Naive thymus-derived CD4-positive, alpha-beta T cell (primary cell): Measurements from ENCODE around the gene CACNG4. TPM values are rescaled to one million over a fixed set of nuclear protein-coding genes. Genes with fewer than 3 reads are reported as not detected.

Experiments
- ATAC-seq: fragments of 150-1000 bp; cut with Tn5 transposase; 2 replicates; pipeline ENCODE4 v1.10.0; 2021; ENCODE audit warnings: mild to moderate bottlenecking, moderate library complexity
- CTCF ChIA-PET: fragments of 350-600 bp; sonication (Branson Sonifier 250); formaldehyde crosslinking; loops from one replicate; lab custom pipeline; 2021; ENCODE audit warnings: antibody characterized with exemption; lab: Charles Lee
- POLR2A ChIA-PET: fragments of 350-600 bp; sonication (Branson Sonifier 250); formaldehyde crosslinking; loops from one replicate; lab custom pipeline; 2021; ENCODE audit warnings: antibody characterized with exemption, inconsistent platforms; lab: Charles Lee
- DNase-seq, 9 donors: peaks; one replicate each; pipeline versions ENCODE4 v3.0.0 to v3.0.0-alpha.2; 2020 to 2022; ENCODE audit warnings: mixed read lengths in 1 of 9
- H3K27ac ChIP-seq: one replicate; pipeline ENCODE4 v1.7.0; 2013; ENCODE audit warnings: mild to moderate bottlenecking, low read depth, low read length, moderate library complexity
- H3K27me3 ChIP-seq, 2 donors: one replicate each; pipeline ENCODE4 v1.7.0; 2013; ENCODE audit warnings: low read length in 2 of 2, mild to moderate bottlenecking in 2 of 2, moderate library complexity in 2 of 2; ENCODE audit not compliant: control insufficient read depth in 2 of 2, insufficient read depth in 2 of 2
- H3K36me3 ChIP-seq, 3 experiments: 1 replicate in 2 of 3; 2 replicates in 1 of 3; pipeline ENCODE4 v1.7.0; 2013; ENCODE audit warnings: low read length in 3 of 3, mild to moderate bottlenecking in 3 of 3, moderate library complexity in 1 of 3; ENCODE audit not compliant: insufficient read depth in 3 of 3, control insufficient read depth in 2 of 3
- H3K4me1 ChIP-seq, 2 donors: one replicate each; pipeline ENCODE4 v1.7.0; 2013; ENCODE audit warnings: low read length in 2 of 2, mild to moderate bottlenecking in 2 of 2, moderate library complexity in 1 of 2; ENCODE audit not compliant: control insufficient read depth in 2 of 2, insufficient read depth in 2 of 2
- H3K4me3 ChIP-seq: 2 replicates; pipeline ENCODE4 v1.7.0; 2013; ENCODE audit warnings: mild to moderate bottlenecking, low read length
- H3K9me3 ChIP-seq, 3 experiments: 1 replicate in 2 of 3; 2 replicates in 1 of 3; pipeline ENCODE4 v1.7.0; 2013; ENCODE audit warnings: low read length in 3 of 3; ENCODE audit not compliant: control insufficient read depth in 2 of 3
- H3K27ac Mint-ChIP-seq, 9 donors: one replicate each; pipeline ENCODE4 v1.8.0; 2020 to 2022; ENCODE audit warnings: mixed read lengths in 9 of 9, mild to moderate bottlenecking in 8 of 9, moderate library complexity in 5 of 9, inconsistent platforms in 2 of 9
- H3K27me3 Mint-ChIP-seq, 5 donors: one replicate each; pipeline ENCODE4 v1.8.0; 2021 to 2022; ENCODE audit warnings: mixed read lengths in 5 of 5, mild to moderate bottlenecking in 1 of 5
- H3K36me3 Mint-ChIP-seq, 5 donors: one replicate each; pipeline ENCODE4 v1.8.0; 2020 to 2022; ENCODE audit warnings: mixed read lengths in 5 of 5, mild to moderate bottlenecking in 3 of 5, inconsistent platforms in 1 of 5
- H3K4me1 Mint-ChIP-seq, 7 donors: one replicate each; pipeline ENCODE4 v1.8.0; 2020 to 2022; ENCODE audit warnings: mixed read lengths in 7 of 7, mild to moderate bottlenecking in 3 of 7, inconsistent platforms in 1 of 7
- H3K4me3 Mint-ChIP-seq, 10 donors: one replicate each; pipeline ENCODE4 v1.8.0; 2020 to 2022; ENCODE audit warnings: mild to moderate bottlenecking in 10 of 10, mixed read lengths in 10 of 10, moderate library complexity in 6 of 10, inconsistent platforms in 2 of 10
- H3K9me3 Mint-ChIP-seq, 11 donors: one replicate each; pipeline ENCODE4 v1.8.0; 2020 to 2022; ENCODE audit warnings: mixed read lengths in 11 of 11, mild to moderate bottlenecking in 4 of 11, inconsistent platforms in 1 of 11, moderate library complexity in 1 of 11
- intact Hi-C, 2 donors: fragments of 100-400 bp; cut with micrococcal nuclease; formaldehyde crosslinking; loops; one replicate each; pipeline ENCODE4 v1.15.1; 2023
- polyA plus RNA-seq, 2 donors: library from polyadenylated mRNA; unstranded; fragments of 300-500 nt; fragmentation: Illumina TruSeq; gene quantifications; one replicate each; pipeline ENCODE4 v1.2.3, GENCODE V29; 2021
- total RNA-seq, 6 experiments: library from RNA in 5 of 6; stranded (reverse) in 5 of 6; gene quantifications; 1 replicate in 5 of 6; 2 replicates in 1 of 6; pipeline ENCODE4 v1.2.3 and lab custom pipeline; 2021 to 2026

CACNG4 gene
- total and polyA plus RNA-seq, 7 experiments from 2014 or later = not detected

- Mint-ChIP-seq H3K36me3 (no peaks in the 10 kb centered on the region), H3K9me3 (no peaks in the 10 kb centered on the region), H3K27ac (no peak overlapping the region), H3K27me3 (peaks cover 16 to 39% (median 31%) of the 10 kb centered on the region in 5 donors), H3K4me1 (peaks cover 0 to 11% (median 0%) of the 10 kb centered on the region in 7 donors), H3K4me3 (no peak overlapping the region)
- no peak for ATAC-seq
- Histone ChIP-seq H3K4me1 (no peaks in the 10 kb centered on the region), H3K27me3 (no peaks in the 10 kb centered on the region), H3K9me3 (no peaks in the 10 kb centered on the region), H3K27ac (no peak overlapping the region), H3K4me3 (no peak overlapping the region), H3K36me3 (no peaks in the 10 kb centered on the region)
- CTCF ChIA-PET = no interaction called here
- POLR2A ChIA-PET = no interaction called here
- DNase-seq = no peak
- intact Hi-C loops = no loop called here
Observed at GRCh38 chr17:66985338-66986237, 21.1 kb downstream of the CACNG4 start.

DNA sequence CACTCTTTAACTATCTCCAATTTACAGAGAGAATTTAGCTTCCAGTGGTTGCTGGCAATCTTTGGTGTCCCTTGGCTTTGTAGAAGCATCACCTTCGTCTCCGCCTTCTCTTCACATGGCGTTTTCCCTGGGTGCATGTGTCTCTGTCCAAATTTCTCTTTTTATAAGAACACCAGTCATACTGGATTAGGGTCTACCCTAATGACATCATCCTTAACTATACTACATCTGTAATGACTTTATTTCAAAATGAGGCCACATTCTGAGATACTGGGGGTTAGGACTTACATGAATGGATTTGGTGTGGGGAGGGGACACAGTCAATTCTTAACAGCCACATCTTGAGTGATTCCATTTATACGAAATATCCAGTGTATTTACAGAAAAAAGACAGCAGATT is 22.2 kb downstream of the CACNG4 start:
- H3K27me3 ChIP-seq = no peaks in the 10 kb centered on the region
- ATAC-seq (no peak), DNase-seq (no peak)
- ChIA-PET CTCF (no interaction called here), POLR2A (no interaction called here)
- no peaks in the 10 kb centered on the region for H3K4me1 ChIP-seq
- no peak overlapping the region for H3K4me3 ChIP-seq
- H3K9me3 ChIP-seq = no peaks in the 10 kb centered on the region
- Mint-ChIP-seq H3K27ac (no peak overlapping the region), H3K4me1 (peaks cover 0 to 11% (median 0%) of the 10 kb centered on the region in 7 donors), H3K4me3 (no peak overlapping the region), H3K9me3 (no peaks in the 10 kb centered on the region), H3K27me3 (peaks cover 16 to 46% (median 31%) of the 10 kb centered on the region in 5 donors), H3K36me3 (no peaks in the 10 kb centered on the region)
- H3K36me3 ChIP-seq = no peaks in the 10 kb centered on the region
- intact Hi-C loops = no loop called here
- H3K27ac ChIP-seq = no peak overlapping the region

GRCh38 chr17:66987059-66987616 is 22.6 kb downstream of the CACNG4 start:
- POLR2A ChIA-PET = no interaction called here
- Mint-ChIP-seq H3K27me3 (peaks cover 16 to 51% (median 31%) of the 10 kb centered on the region in 5 donors), H3K4me1 (peaks cover 0 to 11% (median 0%) of the 10 kb centered on the region in 7 donors), H3K27ac (no peak overlapping the region), H3K36me3 (no peaks in the 10 kb centered on the region), H3K9me3 (no peaks in the 10 kb centered on the region), H3K4me3 (no peak overlapping the region)
- CTCF ChIA-PET = interaction anchor here (0.6 kb wide), 1 partner anchor 1221 kb away, joined by 4 read pairs; no protein-coding TSS in a partner anchor
- Histone ChIP-seq H3K36me3 (no peaks in the 10 kb centered on the region), H3K9me3 (no peaks in the 10 kb centered on the region), H3K4me1 (no peaks in the 10 kb centered on the region), H3K27me3 (no peaks in the 10 kb centered on the region), H3K27ac (no peak overlapping the region), H3K4me3 (no peak overlapping the region)
- DNase-seq (no peak), ATAC-seq (no peak)
- intact Hi-C loops = no loop called here

DNA sequence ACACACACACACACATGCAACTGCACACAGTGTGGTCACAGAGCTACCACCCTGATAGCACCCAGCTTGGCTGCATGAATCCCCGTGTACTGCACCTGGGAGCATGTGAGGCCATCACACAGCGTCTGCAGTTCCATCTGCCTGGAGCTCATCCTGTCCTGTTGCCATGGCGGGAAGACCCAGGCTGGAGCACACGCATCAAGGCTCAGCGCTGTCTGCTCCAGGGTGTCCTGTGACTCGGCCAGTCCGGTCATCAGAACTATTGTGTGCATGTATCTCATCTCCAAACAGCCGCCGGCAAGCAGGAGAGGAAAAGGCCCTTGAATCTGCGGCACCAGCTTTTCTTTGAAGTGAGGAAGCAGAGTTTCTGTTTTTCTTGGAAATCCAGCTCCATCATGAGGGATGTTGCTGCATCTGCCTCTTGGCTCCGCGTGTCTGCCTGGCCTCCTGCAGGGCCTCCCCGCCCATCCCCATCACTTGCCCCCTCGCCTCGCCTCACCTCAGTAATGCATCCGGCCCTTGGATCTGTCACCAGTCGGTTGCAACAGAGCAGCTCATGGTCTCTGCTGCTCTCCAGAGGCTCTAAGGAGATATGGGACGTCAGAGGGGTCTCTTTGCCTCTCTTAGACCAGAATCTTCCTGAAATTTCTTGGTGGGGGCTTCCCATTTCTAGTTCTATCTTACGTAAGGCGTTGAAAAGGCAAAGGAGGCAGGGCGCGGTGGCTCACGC is 23.7 kb downstream of the CACNG4 start:
- Histone ChIP-seq H3K36me3 (no peaks in the 10 kb centered on the region), H3K27me3 (no peaks in the 10 kb centered on the region), H3K27ac (no peak overlapping the region), H3K4me1 (no peaks in the 10 kb centered on the region), H3K9me3 (no peaks in the 10 kb centered on the region), H3K4me3 (no peak overlapping the region)
- CTCF ChIA-PET = no interaction called here
- no peaks in the 10 kb centered on the region for H3K36me3 Mint-ChIP-seq
- ATAC-seq (no peak), DNase-seq (no peak)
- POLR2A ChIA-PET = no interaction called here
- H3K9me3 Mint-ChIP-seq = no peaks in the 10 kb centered on the region
- H3K4me1 Mint-ChIP-seq = peaks cover 0 to 11% (median 0%) of the 10 kb centered on the region in 7 donors
- peaks cover 16 to 47% (median 31%) of the 10 kb centered on the region in 5 donors for H3K27me3 Mint-ChIP-seq
- H3K4me3 Mint-ChIP-seq = peak overlapping the region in 1 of 10 donors; percentile 8
- intact Hi-C loops = no loop called here
- H3K27ac Mint-ChIP-seq = no peak overlapping the region

GRCh38 chr17:66989076-66989475 is 24.6 kb downstream of the CACNG4 start:
- Mint-ChIP-seq H3K36me3 (no peaks in the 10 kb centered on the region), H3K4me3 (no peak overlapping the region), H3K9me3 (no peaks in the 10 kb centered on the region), H3K4me1 (peaks cover 0 to 11% (median 0%) of the 10 kb centered on the region in 7 donors), H3K27ac (no peak overlapping the region), H3K27me3 (peaks cover 16 to 45% (median 26%) of the 10 kb centered on the region in 5 donors)
- no peaks in the 10 kb centered on the region for H3K4me1 ChIP-seq
- POLR2A ChIA-PET = no interaction called here
- intact Hi-C loops = no loop called here
- H3K27me3 ChIP-seq = no peaks in the 10 kb centered on the region
- no peak overlapping the region for H3K4me3 ChIP-seq
- no peak for DNase-seq
- H3K36me3 ChIP-seq = no peaks in the 10 kb centered on the region
- CTCF ChIA-PET = no interaction called here
- H3K9me3 ChIP-seq = no peaks in the 10 kb centered on the region
- no peak overlapping the region for H3K27ac ChIP-seq
- no peak for ATAC-seq

DNA sequence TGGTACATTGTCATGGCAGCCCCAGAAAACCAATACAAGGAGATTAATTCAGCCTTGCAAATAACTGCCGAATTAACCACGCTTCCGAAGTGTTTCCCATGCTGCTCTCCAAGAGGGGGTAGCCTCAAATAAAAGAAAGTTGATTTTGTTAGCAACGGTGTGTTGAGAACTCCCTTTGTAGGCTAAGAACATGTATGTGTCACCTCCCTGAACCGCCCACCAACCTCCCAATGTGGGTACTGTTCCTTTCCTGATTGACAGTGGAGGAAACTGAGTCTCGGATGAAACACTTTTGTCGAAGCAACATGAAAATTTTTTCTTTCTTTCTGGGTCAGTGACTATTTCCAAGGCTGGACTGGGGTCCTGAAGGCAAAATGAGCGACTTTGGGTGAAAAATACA is 25.1 kb downstream of the CACNG4 start:
- CTCF ChIA-PET = no interaction called here
- no peak overlapping the region for H3K27ac Mint-ChIP-seq
- no peaks in the 10 kb centered on the region for H3K36me3 ChIP-seq
- no peaks in the 10 kb centered on the region for H3K9me3 ChIP-seq
- ATAC-seq = no peak
- H3K36me3 Mint-ChIP-seq = no peaks in the 10 kb centered on the region
- intact Hi-C loops = no loop called here
- POLR2A ChIA-PET = no interaction called here
- H3K9me3 Mint-ChIP-seq = no peaks in the 10 kb centered on the region
- DNase-seq = no peak
- H3K4me1 Mint-ChIP-seq = peaks cover 0 to 11% (median 0%) of the 10 kb centered on the region in 7 donors
- no peak overlapping the region for H3K4me3 Mint-ChIP-seq
- no peak overlapping the region for H3K27ac ChIP-seq
- H3K4me1 ChIP-seq = no peaks in the 10 kb centered on the region
- no peak overlapping the region for H3K4me3 ChIP-seq
- H3K27me3 Mint-ChIP-seq = peaks cover 16 to 45% (median 26%) of the 10 kb centered on the region in 5 donors
- no peaks in the 10 kb centered on the region for H3K27me3 ChIP-seq
